ENCODE measurements around the gene DCAF16. TPM values are rescaled to one million over a fixed set of nuclear protein-coding genes. Genes with fewer than 3 reads are reported as not detected.
"Not testable (repeated sequence)": the region's sequence is repeated elsewhere in the genome, so short reads cannot be mapped to it uniquely, and the experiment has no call there.

DCAF16 gene
- total RNA-seq, result 26.5 TPM

- H3K4me3 ChIP-seq, result peak within 1 kb of the TSS; percentile 92 to 97
- no peaks in the 10 kb centered on the region for H3K36me3 ChIP-seq
- DNase-seq (ENCODE audit: extremely low spot score in 2 of 2), result peak; percentile 98 to 99
- intact Hi-C loops (cut with DNase I), result loop anchor here (5.0 kb wide), 1 partner anchor 212 kb away; the partner anchor contains the start of gene LCORL
- no peaks in the 10 kb centered on the region for H3K9me3 ChIP-seq
- no peaks in the 10 kb centered on the region for H3K27me3 ChIP-seq
- no peak for TF ChIP-seq CTCF (IDR thresholded peaks at IDR 0.05)
- peak; percentile 99 for TF ChIP-seq POLR2AphosphoS5 (IDR thresholded peaks at IDR 0.05; ENCODE audit: insufficient read depth in 1 of 2, low read depth in 1 of 2)
- peak; percentile 60 to 94 for TF ChIP-seq POLR2A (IDR thresholded peaks at IDR 0.05)
- peak within 1 kb of the TSS; percentile 97 for H3K27ac ChIP-seq
- H3K4me1 ChIP-seq, result peaks cover 50% of the 10 kb centered on the region
These were observed at the start of gene DCAF16, which contains the start of gene NCAPG for GRCh38 chr4:17810260-17811077. Gene DCAF16, minus strand, starts transcription at chr4:17810757. Its CDS starts 6,616 bp downstream, at chr4:17804141. Gene NCAPG, plus strand, starts transcription at chr4:17810979. Its CDS starts 99 bp downstream, at chr4:17811078.

GRCh38 chr4:17859793-17860406, 49.3 kb upstream of the DCAF16 start:
- no peaks in the 10 kb centered on the region for H3K27me3 ChIP-seq
- peaks cover 0 to 7% of the 10 kb centered on the region in 2 donors for H3K36me3 ChIP-seq
- no peak for DNase-seq (ENCODE audit: extremely low spot score in 2 of 2)
- intact Hi-C loops (cut with DNase I), result no loop called here
- H3K4me3 ChIP-seq, result no peak overlapping the region
- no peaks in the 10 kb centered on the region for H3K4me1 ChIP-seq
- no peak overlapping the region for H3K27ac ChIP-seq
- no peaks in the 10 kb centered on the region for H3K9me3 ChIP-seq
- TF ChIP-seq POLR2AphosphoS5 (IDR thresholded peaks at IDR 0.05; ENCODE audit: insufficient read depth in 1 of 2, low read depth in 1 of 2) (no peak), POLR2A (IDR thresholded peaks at IDR 0.05) (no peak), CTCF (IDR thresholded peaks at IDR 0.05) (no peak)

GRCh38 chr4:17854036-17854435, 43.5 kb upstream of the DCAF16 start:
- no peaks in the 10 kb centered on the region for H3K36me3 ChIP-seq
- H3K4me3 ChIP-seq, result no peak overlapping the region
- TF ChIP-seq CTCF (IDR thresholded peaks at IDR 0.05) (no peak), POLR2A (IDR thresholded peaks at IDR 0.05) (no peak), POLR2AphosphoS5 (IDR thresholded peaks at IDR 0.05; ENCODE audit: insufficient read depth in 1 of 2, low read depth in 1 of 2) (no peak)
- no peaks in the 10 kb centered on the region for H3K9me3 ChIP-seq
- H3K4me1 ChIP-seq, result no peaks in the 10 kb centered on the region
- no peak overlapping the region for H3K27ac ChIP-seq
- no peak for DNase-seq (ENCODE audit: extremely low spot score in 2 of 2)
- intact Hi-C loops (cut with DNase I), result no loop called here
- no peaks in the 10 kb centered on the region for H3K27me3 ChIP-seq

DNA sequence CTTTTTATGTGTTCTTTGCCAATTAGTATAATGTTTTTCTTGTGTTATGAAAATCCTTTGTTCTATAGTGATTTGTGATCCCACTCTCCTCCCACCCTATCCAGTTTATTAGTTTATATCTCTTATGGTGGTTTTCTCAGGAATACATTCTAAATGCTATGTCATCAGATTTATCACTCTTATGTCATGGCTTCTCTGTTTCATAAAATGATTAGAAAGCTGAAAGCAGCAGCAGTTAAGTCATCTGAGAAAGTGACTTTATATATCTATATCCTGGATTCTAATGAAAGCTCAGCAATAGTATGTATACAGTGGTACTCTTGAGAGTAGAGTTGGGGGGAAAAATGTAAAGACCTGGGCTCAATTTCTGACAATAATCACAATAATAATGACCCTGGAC, 41.4 kb upstream of the DCAF16 start:
- Histone ChIP-seq H3K27ac (no peak overlapping the region), H3K27me3 (no peaks in the 10 kb centered on the region), H3K4me1 (no peaks in the 10 kb centered on the region), H3K9me3 (no peaks in the 10 kb centered on the region), H3K36me3 (no peaks in the 10 kb centered on the region), H3K4me3 (no peak overlapping the region)
- intact Hi-C loops (cut with DNase I), result no loop called here
- DNase-seq (ENCODE audit: extremely low spot score in 2 of 2), result no peak
- TF ChIP-seq POLR2AphosphoS5 (IDR thresholded peaks at IDR 0.05; ENCODE audit: insufficient read depth in 1 of 2, low read depth in 1 of 2) (no peak), CTCF (IDR thresholded peaks at IDR 0.05) (no peak), POLR2A (IDR thresholded peaks at IDR 0.05) (no peak)

- H3K4me1 ChIP-seq; DNase-seq (ENCODE audit: extremely low spot score in 2 of 2); H3K4me3 ChIP-seq; intact Hi-C loops (cut with DNase I); H3K9me3 ChIP-seq; H3K36me3 ChIP-seq; H3K27ac ChIP-seq; H3K27me3 ChIP-seq: not testable (repeated sequence)
These were observed 39.7 kb upstream of the DCAF16 start for GRCh38 chr4:17850295-17850694.

Data from vagina (tissue), 2 donors.